ENCODE results near the gene TBC1D16. TPM values are rescaled to one million over a fixed set of nuclear protein-coding genes. Genes with fewer than 3 reads are reported as not detected.

TBC1D16 gene
- total RNA-seq, 1 experiment from 2014 or later = 96.1 TPM

DNA sequence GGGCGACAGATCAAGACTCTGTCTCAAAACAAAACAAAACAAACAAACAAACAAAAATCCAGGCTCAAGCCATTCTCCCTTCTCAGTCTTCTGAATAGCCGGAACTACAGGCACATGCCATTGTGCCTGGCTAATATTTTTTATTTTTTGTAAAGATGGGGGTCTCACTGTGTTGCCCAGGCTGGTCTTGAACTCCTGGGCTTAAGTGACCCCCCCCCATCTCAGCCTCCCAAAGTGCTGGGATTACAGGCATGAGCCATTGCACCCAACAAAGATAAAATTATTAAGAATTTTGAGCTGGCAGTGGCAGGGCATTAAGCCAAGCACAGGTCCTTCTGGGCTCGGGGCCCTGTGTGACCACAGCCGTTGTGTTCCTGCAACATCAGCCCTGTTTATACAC, 126.6 kb downstream of the TBC1D16 start:
- Mint-ChIP-seq H3K4me1 (peaks cover 10% of the 10 kb centered on the region), H3K27me3 (ENCODE audit: low read depth) (peaks cover 2% of the 10 kb centered on the region; the same call in 1 of the 2 replicates), H3K9me3 (no peaks in the 10 kb centered on the region), H3K27ac (no peak overlapping the region), H3K4me3 (no peak overlapping the region), H3K36me3 (no peaks in the 10 kb centered on the region)
- CTCF ChIA-PET = no interaction called here
- POLR2A ChIA-PET = no interaction called here
- ATAC-seq = no peak
- DNase-seq (ENCODE audit: low spot score) = no peak
- TF ChIP-seq, protein P1, sequence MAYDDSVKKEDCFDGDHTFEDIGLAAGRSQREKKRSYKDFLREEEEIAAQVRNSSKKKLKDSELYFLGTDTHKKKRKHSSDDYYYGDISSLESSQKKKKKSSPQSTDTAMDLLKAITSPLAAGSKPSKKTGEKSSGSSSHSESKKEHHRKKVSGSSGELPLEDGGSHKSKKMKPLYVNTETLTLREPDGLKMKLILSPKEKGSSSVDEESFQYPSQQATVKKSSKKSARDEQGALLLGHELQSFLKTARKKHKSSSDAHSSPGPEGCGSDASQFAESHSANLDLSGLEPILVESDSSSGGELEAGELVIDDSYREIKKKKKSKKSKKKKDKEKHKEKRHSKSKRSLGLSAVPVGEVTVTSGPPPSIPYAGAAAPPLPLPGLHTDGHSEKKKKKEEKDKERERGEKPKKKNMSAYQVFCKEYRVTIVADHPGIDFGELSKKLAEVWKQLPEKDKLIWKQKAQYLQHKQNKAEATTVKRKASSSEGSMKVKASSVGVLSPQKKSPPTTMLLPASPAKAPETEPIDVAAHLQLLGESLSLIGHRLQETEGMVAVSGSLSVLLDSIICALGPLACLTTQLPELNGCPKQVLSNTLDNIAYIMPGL (CRISPR knock-in tag; IDR thresholded peaks at IDR 0.05) = no peak
- TF ChIP-seq, protein P2, sequence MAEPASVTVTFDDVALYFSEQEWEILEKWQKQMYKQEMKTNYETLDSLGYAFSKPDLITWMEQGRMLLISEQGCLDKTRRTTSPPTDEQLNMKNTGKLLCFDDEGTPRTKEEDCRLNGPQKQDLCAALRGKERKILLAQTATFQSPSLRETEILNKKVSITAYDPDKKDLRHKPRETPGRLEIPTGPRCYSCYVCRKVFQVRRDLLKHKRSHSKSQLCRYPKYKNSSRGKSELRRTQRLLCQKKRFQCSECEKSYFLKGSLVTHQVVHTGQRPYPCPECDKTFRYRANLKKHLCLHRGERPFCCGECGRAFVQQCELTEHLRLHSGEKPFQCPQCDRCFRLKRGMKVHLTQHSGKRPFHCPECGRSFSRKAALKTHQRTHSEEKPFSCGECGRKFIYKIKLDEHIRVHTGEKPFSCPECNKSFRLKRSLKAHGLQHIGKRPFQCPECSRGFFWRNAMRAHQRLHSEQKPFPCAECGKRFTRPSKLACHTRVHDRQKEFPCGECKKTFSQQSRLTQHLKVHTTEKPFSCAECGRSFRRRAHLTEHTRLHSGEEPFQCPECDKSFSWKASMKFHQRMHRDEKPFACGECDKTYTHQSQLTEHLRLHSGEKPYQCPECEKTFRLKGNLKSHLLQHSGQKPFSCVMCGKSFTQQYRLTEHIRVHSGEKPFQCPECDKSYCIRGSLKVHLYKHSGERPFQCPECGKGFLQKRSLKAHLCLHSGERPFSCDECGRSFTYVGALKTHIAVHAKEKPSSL (CRISPR knock-in tag; conservative IDR thresholded peaks at IDR 0.05) = no peak
- TF ChIP-seq PREB (CRISPR knock-in tag; IDR thresholded peaks at IDR 0.05; ENCODE audit: borderline replicate concordance) (no peak), KAT7 (CRISPR knock-in tag; IDR thresholded peaks at IDR 0.05; ENCODE audit: borderline replicate concordance) (no peak), HMGA2 (CRISPR knock-in tag; IDR thresholded peaks at IDR 0.05) (no peak), ZMAT4 (CRISPR knock-in tag; IDR thresholded peaks at IDR 0.05) (no peak), ZBTB21 (CRISPR knock-in tag; IDR thresholded peaks at IDR 0.05; ENCODE audit: borderline replicate concordance) (no peak), ATF6 (CRISPR knock-in tag; IDR thresholded peaks at IDR 0.05) (no peak), ZNF317 (CRISPR knock-in tag; IDR thresholded peaks at IDR 0.05; ENCODE audit: borderline replicate concordance, low read depth) (no peak), CREB1 (CRISPR knock-in tag; IDR thresholded peaks at IDR 0.05) (no peak), FOXJ3 (CRISPR knock-in tag; IDR thresholded peaks at IDR 0.05; ENCODE audit: borderline replicate concordance) (no peak), MAX (CRISPR knock-in tag; IDR thresholded peaks at IDR 0.05) (no peak)
- TF ChIP-seq, protein P3, sequence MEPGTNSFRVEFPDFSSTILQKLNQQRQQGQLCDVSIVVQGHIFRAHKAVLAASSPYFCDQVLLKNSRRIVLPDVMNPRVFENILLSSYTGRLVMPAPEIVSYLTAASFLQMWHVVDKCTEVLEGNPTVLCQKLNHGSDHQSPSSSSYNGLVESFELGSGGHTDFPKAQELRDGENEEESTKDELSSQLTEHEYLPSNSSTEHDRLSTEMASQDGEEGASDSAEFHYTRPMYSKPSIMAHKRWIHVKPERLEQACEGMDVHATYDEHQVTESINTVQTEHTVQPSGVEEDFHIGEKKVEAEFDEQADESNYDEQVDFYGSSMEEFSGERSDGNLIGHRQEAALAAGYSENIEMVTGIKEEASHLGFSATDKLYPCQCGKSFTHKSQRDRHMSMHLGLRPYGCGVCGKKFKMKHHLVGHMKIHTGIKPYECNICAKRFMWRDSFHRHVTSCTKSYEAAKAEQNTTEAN (CRISPR knock-in tag; IDR thresholded peaks at IDR 0.05) = no peak
- TF ChIP-seq, protein P4, sequence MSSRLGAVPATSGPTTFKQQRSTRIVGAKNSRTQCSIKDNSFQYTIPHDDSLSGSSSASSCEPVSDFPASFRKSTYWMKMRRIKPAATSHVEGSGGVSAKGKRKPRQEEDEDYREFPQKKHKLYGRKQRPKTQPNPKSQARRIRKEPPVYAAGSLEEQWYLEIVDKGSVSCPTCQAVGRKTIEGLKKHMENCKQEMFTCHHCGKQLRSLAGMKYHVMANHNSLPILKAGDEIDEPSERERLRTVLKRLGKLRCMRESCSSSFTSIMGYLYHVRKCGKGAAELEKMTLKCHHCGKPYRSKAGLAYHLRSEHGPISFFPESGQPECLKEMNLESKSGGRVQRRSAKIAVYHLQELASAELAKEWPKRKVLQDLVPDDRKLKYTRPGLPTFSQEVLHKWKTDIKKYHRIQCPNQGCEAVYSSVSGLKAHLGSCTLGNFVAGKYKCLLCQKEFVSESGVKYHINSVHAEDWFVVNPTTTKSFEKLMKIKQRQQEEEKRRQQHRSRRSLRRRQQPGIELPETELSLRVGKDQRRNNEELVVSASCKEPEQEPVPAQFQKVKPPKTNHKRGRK (CRISPR knock-in tag; IDR thresholded peaks at IDR 0.05; ENCODE audit: borderline replicate concordance) = no peak
- TF ChIP-seq, protein P5, sequence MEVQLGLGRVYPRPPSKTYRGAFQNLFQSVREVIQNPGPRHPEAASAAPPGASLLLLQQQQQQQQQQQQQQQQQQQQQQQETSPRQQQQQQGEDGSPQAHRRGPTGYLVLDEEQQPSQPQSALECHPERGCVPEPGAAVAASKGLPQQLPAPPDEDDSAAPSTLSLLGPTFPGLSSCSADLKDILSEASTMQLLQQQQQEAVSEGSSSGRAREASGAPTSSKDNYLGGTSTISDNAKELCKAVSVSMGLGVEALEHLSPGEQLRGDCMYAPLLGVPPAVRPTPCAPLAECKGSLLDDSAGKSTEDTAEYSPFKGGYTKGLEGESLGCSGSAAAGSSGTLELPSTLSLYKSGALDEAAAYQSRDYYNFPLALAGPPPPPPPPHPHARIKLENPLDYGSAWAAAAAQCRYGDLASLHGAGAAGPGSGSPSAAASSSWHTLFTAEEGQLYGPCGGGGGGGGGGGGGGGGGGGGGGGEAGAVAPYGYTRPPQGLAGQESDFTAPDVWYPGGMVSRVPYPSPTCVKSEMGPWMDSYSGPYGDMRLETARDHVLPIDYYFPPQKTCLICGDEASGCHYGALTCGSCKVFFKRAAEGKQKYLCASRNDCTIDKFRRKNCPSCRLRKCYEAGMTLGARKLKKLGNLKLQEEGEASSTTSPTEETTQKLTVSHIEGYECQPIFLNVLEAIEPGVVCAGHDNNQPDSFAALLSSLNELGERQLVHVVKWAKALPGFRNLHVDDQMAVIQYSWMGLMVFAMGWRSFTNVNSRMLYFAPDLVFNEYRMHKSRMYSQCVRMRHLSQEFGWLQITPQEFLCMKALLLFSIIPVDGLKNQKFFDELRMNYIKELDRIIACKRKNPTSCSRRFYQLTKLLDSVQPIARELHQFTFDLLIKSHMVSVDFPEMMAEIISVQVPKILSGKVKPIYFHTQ (CRISPR knock-in tag; IDR thresholded peaks at IDR 0.05) = no peak
- TF ChIP-seq, protein P6, sequence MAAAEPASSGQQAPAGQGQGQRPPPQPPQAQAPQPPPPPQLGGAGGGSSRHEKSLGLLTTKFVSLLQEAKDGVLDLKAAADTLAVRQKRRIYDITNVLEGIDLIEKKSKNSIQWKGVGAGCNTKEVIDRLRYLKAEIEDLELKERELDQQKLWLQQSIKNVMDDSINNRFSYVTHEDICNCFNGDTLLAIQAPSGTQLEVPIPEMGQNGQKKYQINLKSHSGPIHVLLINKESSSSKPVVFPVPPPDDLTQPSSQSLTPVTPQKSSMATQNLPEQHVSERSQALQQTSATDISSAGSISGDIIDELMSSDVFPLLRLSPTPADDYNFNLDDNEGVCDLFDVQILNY (CRISPR knock-in tag; IDR thresholded peaks at IDR 0.05) = no peak
